ENCODE measurements around the gene F9. TPM values are rescaled to one million over a fixed set of nuclear protein-coding genes. Genes with fewer than 3 reads are reported as not detected.

The F9 gene
- total and polyA plus RNA-seq, 12 donors: 0.11 to 0.38 (median 0.11) TPM; not detected in 9

GRCh38 chrX:139533444-139533843, 2.9 kb downstream of the F9 start:
- 49 to 72% (median 60%) methylated on average over 4 of the region's 4 CpGs for WGBS, 4 donors
- no peaks in the 10 kb centered on the region for H3K27me3 ChIP-seq
- intact Hi-C loops (cut with DNase I): no loop called here
- no peaks in the 10 kb centered on the region for H3K9me3 ChIP-seq (replicated peaks in 1 of 3)
- no peak for TF ChIP-seq POLR2A (IDR thresholded peaks at IDR 0.05)
- TF ChIP-seq, protein P1, sequence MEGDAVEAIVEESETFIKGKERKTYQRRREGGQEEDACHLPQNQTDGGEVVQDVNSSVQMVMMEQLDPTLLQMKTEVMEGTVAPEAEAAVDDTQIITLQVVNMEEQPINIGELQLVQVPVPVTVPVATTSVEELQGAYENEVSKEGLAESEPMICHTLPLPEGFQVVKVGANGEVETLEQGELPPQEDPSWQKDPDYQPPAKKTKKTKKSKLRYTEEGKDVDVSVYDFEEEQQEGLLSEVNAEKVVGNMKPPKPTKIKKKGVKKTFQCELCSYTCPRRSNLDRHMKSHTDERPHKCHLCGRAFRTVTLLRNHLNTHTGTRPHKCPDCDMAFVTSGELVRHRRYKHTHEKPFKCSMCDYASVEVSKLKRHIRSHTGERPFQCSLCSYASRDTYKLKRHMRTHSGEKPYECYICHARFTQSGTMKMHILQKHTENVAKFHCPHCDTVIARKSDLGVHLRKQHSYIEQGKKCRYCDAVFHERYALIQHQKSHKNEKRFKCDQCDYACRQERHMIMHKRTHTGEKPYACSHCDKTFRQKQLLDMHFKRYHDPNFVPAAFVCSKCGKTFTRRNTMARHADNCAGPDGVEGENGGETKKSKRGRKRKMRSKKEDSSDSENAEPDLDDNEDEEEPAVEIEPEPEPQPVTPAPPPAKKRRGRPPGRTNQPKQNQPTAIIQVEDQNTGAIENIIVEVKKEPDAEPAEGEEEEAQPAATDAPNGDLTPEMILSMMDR (IDR thresholded peaks at IDR 0.05): no peak
- H3K36me3 ChIP-seq (replicated peaks in 1 of 2): no peaks in the 10 kb centered on the region
- DNase-seq: no peak
- no peak overlapping the region for H3K27ac ChIP-seq
- no peak overlapping the region for H3K4me3 ChIP-seq
- no peaks in the 10 kb centered on the region for H3K4me1 ChIP-seq (replicated peaks in 1 of 2)

DNA sequence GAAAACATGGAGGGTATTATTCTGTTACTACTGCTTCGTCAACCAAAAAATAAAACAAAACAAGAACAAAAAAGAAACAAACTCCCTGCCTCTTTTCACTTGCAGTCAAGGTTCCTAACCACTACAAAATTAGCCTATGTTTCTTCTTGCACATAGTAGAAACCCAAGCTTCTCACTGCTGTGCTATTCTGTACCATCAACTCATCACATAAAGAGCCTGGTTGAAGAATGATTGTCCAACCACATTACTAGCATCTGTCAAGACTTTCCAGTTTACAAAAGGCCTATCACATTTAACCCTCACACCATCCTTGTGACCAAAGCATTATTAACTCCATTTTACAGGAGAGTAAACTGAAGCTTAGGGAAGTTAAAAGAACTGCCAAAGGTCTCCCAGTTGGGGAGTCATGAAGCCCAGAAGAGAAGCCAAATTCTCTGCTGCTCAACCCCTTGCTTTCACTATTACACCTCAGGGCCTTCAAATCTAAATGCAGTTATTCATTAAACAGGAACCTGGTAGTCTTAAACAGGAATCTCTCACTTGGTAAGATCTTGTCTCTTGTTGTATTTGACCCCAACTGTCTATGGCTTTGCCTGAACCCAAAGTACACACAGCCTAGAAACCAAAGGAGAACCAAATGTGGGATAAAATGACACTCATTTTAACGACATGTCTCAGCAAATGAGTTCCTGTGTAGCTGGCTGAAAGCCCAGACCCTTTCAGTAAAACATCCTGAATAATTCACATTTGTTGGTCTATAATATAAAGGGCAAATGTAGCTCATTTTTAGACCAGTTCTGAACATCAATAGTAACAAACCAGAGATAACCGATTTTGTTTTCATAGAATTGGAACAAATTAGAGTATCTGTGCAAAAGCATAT, 8.6 kb downstream of the F9 start:
- intact Hi-C loops (cut with DNase I): no loop called here
- TF ChIP-seq, protein P1 (IDR thresholded peaks at IDR 0.05): no peak
- no peak for TF ChIP-seq POLR2A (IDR thresholded peaks at IDR 0.05)
- no peaks in the 10 kb centered on the region for H3K9me3 ChIP-seq (replicated peaks in 1 of 3)
- H3K27me3 ChIP-seq: peaks cover 25% of the 10 kb centered on the region
- no peak overlapping the region for H3K27ac ChIP-seq
- no peak for DNase-seq
- H3K4me3 ChIP-seq: no peak overlapping the region
- no peaks in the 10 kb centered on the region for H3K36me3 ChIP-seq (replicated peaks in 1 of 2)
- WGBS, 4 donors: 37 to 42% (median 40%) methylated on average over 3 of the region's 3 CpGs
- H3K4me1 ChIP-seq (replicated peaks in 1 of 2): no peaks in the 10 kb centered on the region

DNA sequence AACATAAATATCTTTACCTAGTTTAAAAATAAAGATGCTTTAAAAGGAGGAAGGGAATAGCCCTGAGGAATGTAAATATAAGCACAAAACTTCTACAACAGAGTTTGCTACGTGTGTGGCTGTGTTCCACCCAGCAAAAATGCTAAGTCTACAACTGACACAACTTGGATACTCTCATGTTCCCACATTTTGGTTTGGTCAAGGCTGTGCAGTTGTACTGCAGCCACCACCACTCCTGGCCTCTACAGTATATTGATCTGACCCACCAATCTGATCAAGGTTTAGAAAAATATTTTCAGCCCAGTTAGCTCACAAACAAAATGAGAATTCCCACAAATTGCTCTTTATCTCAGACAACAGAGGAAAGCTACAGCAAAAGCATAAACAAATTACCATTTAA, 12.1 kb downstream of the F9 start:
- TF ChIP-seq, protein P1 (IDR thresholded peaks at IDR 0.05): no peak
- TF ChIP-seq POLR2A (IDR thresholded peaks at IDR 0.05): no peak
- no peaks in the 10 kb centered on the region for H3K36me3 ChIP-seq (replicated peaks in 1 of 2)
- DNase-seq: no peak
- peaks cover 32% of the 10 kb centered on the region for H3K27me3 ChIP-seq
- no peak overlapping the region for H3K4me3 ChIP-seq
- intact Hi-C loops (cut with DNase I): no loop called here
- no peak overlapping the region for H3K27ac ChIP-seq
- no peaks in the 10 kb centered on the region for H3K9me3 ChIP-seq (replicated peaks in 1 of 3)
- no peaks in the 10 kb centered on the region for H3K4me1 ChIP-seq (replicated peaks in 1 of 2)
- WGBS, 4 donors: 48 to 71% (median 59%) methylated on average over 1 of the region's 1 CpG

DNA sequence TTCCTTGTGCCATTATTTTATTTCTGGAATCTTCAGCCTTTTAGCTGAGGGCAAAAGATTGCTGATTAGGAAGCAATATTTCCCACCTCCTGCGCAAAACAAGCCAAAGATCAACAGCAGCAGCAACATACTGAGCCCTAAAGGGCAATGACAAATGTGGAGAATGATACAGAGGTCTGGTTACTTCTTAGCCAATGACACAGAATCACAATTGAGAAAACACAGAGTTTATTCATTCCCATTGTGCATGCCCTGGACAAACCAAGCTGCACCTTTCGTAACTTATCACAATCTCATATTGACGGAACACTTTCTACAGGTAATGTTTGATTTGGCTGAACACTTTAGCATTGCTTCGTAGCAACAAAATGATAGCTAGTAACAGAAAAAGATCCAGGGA, 13.4 kb downstream of the F9 start:
- Histone ChIP-seq H3K27me3 (peaks cover 32% of the 10 kb centered on the region), H3K4me1 (replicated peaks in 1 of 2) (no peaks in the 10 kb centered on the region), H3K27ac (no peak overlapping the region), H3K4me3 (no peak overlapping the region), H3K36me3 (replicated peaks in 1 of 2) (no peaks in the 10 kb centered on the region), H3K9me3 (replicated peaks in 1 of 3) (no peaks in the 10 kb centered on the region)
- intact Hi-C loops (cut with DNase I): no loop called here
- no peak for TF ChIP-seq POLR2A (IDR thresholded peaks at IDR 0.05)
- TF ChIP-seq, protein P1 (IDR thresholded peaks at IDR 0.05): no peak
- DNase-seq: no peak
- 72 to 85% (median 79%) methylated on average over 4 of the region's 4 CpGs for WGBS, 4 donors
